ENCODE measurements around the gene LRRC27.

Gene LRRC27

GRCh38 chr10:132414402-132415016 is 82.5 kb downstream of the LRRC27 start:
- no peak for DNase-seq
- H3K9me3 ChIP-seq: no peaks in the 10 kb centered on the region
- no peaks in the 10 kb centered on the region; the same call in 1 of the 2 replicates for H3K36me3 ChIP-seq
- no peaks in the 10 kb centered on the region for H3K27me3 ChIP-seq
- no peak for TF ChIP-seq CTCF (IDR thresholded peaks at IDR 0.05; ENCODE audit: low read depth, low read length)
- no peak overlapping the region for H3K4me3 ChIP-seq (ENCODE audit: low read depth, low read length)
- peaks cover 31% of the 10 kb centered on the region for H3K4me1 ChIP-seq

GRCh38 chr10:132415255-132415654 is 83.3 kb downstream of the LRRC27 start:
- TF ChIP-seq CTCF (IDR thresholded peaks at IDR 0.05; ENCODE audit: low read depth, low read length): no peak
- H3K36me3 ChIP-seq: no peaks in the 10 kb centered on the region; the same call in 1 of the 2 replicates
- no peaks in the 10 kb centered on the region for H3K9me3 ChIP-seq
- no peak overlapping the region for H3K4me3 ChIP-seq (ENCODE audit: low read depth, low read length)
- no peak for DNase-seq
- no peaks in the 10 kb centered on the region for H3K27me3 ChIP-seq
- H3K4me1 ChIP-seq: peaks cover 31% of the 10 kb centered on the region

GRCh38 chr10:132415956-132416355 is 84.0 kb downstream of the LRRC27 start:
- no peaks in the 10 kb centered on the region for H3K9me3 ChIP-seq
- TF ChIP-seq CTCF (IDR thresholded peaks at IDR 0.05; ENCODE audit: low read depth, low read length): no peak

GRCh38 chr10:132416566-132417256 is 84.7 kb downstream of the LRRC27 start:
- Histone ChIP-seq H3K4me1 (peaks cover 32% of the 10 kb centered on the region), H3K4me3 (ENCODE audit: low read depth, low read length) (no peak overlapping the region), H3K36me3 (no peaks in the 10 kb centered on the region; the same call in 1 of the 2 replicates), H3K27me3 (no peaks in the 10 kb centered on the region), H3K9me3 (no peaks in the 10 kb centered on the region)
- no peak for TF ChIP-seq CTCF (IDR thresholded peaks at IDR 0.05; ENCODE audit: low read depth, low read length)
- no peak for DNase-seq

More at GRCh38 chr10:132415956-132416355, 84.0 kb downstream of the LRRC27 start:
- Histone ChIP-seq H3K4me3 (ENCODE audit: low read depth, low read length) (no peak overlapping the region), H3K36me3 (no peaks in the 10 kb centered on the region; the same call in 1 of the 2 replicates), H3K4me1 (peaks cover 30% of the 10 kb centered on the region), H3K27me3 (no peaks in the 10 kb centered on the region)
- DNase-seq: no peak

- Histone ChIP-seq H3K4me3 (ENCODE audit: low read depth, low read length) (no peak overlapping the region), H3K9me3 (no peaks in the 10 kb centered on the region), H3K27me3 (no peaks in the 10 kb centered on the region), H3K4me1 (peaks cover 32% of the 10 kb centered on the region), H3K36me3 (no peaks in the 10 kb centered on the region; the same call in 1 of the 2 replicates)
- no peak for DNase-seq
- TF ChIP-seq CTCF (IDR thresholded peaks at IDR 0.05; ENCODE audit: low read depth, low read length): no peak
Observed at GRCh38 chr10:132417257-132417910, 85.4 kb downstream of the LRRC27 start.

Measured in BE2C (cell line).